ENCODE results near the gene REG4. TPM values are rescaled to one million over a fixed set of nuclear protein-coding genes. Genes with fewer than 3 reads are reported as not detected.

The REG4 gene
- total RNA-seq, 2 donors from 2014 or later: 3.8 TPM; not detected in 1

GRCh38 chr1:119772298-119772697, 39.0 kb downstream of the REG4 start:
- TF ChIP-seq CTCF (IDR thresholded peaks at IDR 0.05): no peak
- Histone ChIP-seq H3K4me3 (no peak overlapping the region), H3K36me3 (no peaks in the 10 kb centered on the region), H3K4me1 (ENCODE audit: control insufficient read depth in 1 of 2, low read depth in 2 of 2) (no peaks in the 10 kb centered on the region), H3K9me3 (no peaks in the 10 kb centered on the region), H3K27me3 (replicated peaks; ENCODE audit: insufficient read depth) (no peaks in the 10 kb centered on the region), H3K27ac (no peak overlapping the region)
- DNase-seq (ENCODE audit: low spot score): no peak
- no peak for ATAC-seq (ENCODE audit: insufficient number of reproducible peaks, low FRiP score, low read depth)

- no peak for TF ChIP-seq CTCF (IDR thresholded peaks at IDR 0.05)
- no peak overlapping the region for H3K27ac ChIP-seq
- no peaks in the 10 kb centered on the region for H3K9me3 ChIP-seq
- ATAC-seq (ENCODE audit: insufficient number of reproducible peaks, low FRiP score, low read depth) (no peak), DNase-seq (ENCODE audit: low spot score) (no peak)
- no peaks in the 10 kb centered on the region for H3K4me1 ChIP-seq (ENCODE audit: control insufficient read depth in 1 of 2, low read depth in 2 of 2)
- no peak overlapping the region for H3K4me3 ChIP-seq
- no peaks in the 10 kb centered on the region for H3K27me3 ChIP-seq (replicated peaks; ENCODE audit: insufficient read depth)
- no peaks in the 10 kb centered on the region for H3K36me3 ChIP-seq
These were observed 39.5 kb downstream of the REG4 start for GRCh38 chr1:119771770-119772169.

- H3K36me3 ChIP-seq: no peaks in the 10 kb centered on the region
- H3K9me3 ChIP-seq: no peaks in the 10 kb centered on the region
- H3K4me3 ChIP-seq: no peak overlapping the region
- ATAC-seq (ENCODE audit: insufficient number of reproducible peaks, low FRiP score, low read depth) (no peak), DNase-seq (ENCODE audit: low spot score) (no peak)
- H3K27me3 ChIP-seq (replicated peaks; ENCODE audit: insufficient read depth): no peaks in the 10 kb centered on the region
- TF ChIP-seq CTCF (IDR thresholded peaks at IDR 0.05): no peak
- no peak overlapping the region for H3K27ac ChIP-seq
- no peaks in the 10 kb centered on the region for H3K4me1 ChIP-seq (ENCODE audit: control insufficient read depth in 1 of 2, low read depth in 2 of 2)
These were observed 40.2 kb downstream of the REG4 start for GRCh38 chr1:119771016-119771415.

- no peaks in the 10 kb centered on the region for H3K9me3 ChIP-seq
- H3K4me3 ChIP-seq: no peak within 1 kb of the TSS
- H3K27me3 ChIP-seq (replicated peaks; ENCODE audit: insufficient read depth): no peaks in the 10 kb centered on the region
- H3K36me3 ChIP-seq: no peaks in the 10 kb centered on the region
- no peaks in the 10 kb centered on the region for H3K4me1 ChIP-seq (ENCODE audit: control insufficient read depth in 1 of 2, low read depth in 2 of 2)
- TF ChIP-seq CTCF (IDR thresholded peaks at IDR 0.05): no peak
- H3K27ac ChIP-seq: no peak within 1 kb of the TSS
- ATAC-seq (ENCODE audit: insufficient number of reproducible peaks, low FRiP score, low read depth) (no peak), DNase-seq (ENCODE audit: low spot score) (no peak)
These were observed 42.5 kb downstream of the REG4 start, which contains the start of gene HMGCS2 for GRCh38 chr1:119768778-119769177. Gene HMGCS2, minus strand, starts transcription at chr1:119768905. Its CDS starts 61 bp downstream, at chr1:119768844.

GRCh38 chr1:119767486-119767885, 43.8 kb downstream of the REG4 start:
- TF ChIP-seq CTCF (IDR thresholded peaks at IDR 0.05): no peak
- no peak for DNase-seq (ENCODE audit: low spot score)
- Histone ChIP-seq H3K36me3 (no peaks in the 10 kb centered on the region), H3K27me3 (replicated peaks; ENCODE audit: insufficient read depth) (no peaks in the 10 kb centered on the region), H3K27ac (no peak overlapping the region), H3K4me3 (no peak overlapping the region), H3K9me3 (no peaks in the 10 kb centered on the region), H3K4me1 (ENCODE audit: control insufficient read depth in 1 of 2, low read depth in 2 of 2) (no peaks in the 10 kb centered on the region)
- ATAC-seq (ENCODE audit: insufficient number of reproducible peaks, low FRiP score, low read depth): no peak
